ENCODE data around the gene MID1IP1.

- TF ChIP-seq CTCF (IDR thresholded peaks at IDR 0.05; ENCODE audit: poor library complexity, severe bottlenecking) = no peak
- no peak for TF ChIP-seq EZH2 (IDR thresholded peaks at IDR 0.05; ENCODE audit: borderline replicate concordance, insufficient read depth, low read length, poor library complexity, severe bottlenecking)
- TF ChIP-seq POLR2AphosphoS5 (IDR thresholded peaks at IDR 0.05) = no peak
Measured at GRCh38 chrX:38839944-38840343, 38.7 kb downstream of the MID1IP1 start.

Measured in neural cell (in vitro differentiated cells).